ENCODE results near the gene NFAT5.

The NFAT5 gene

DNA sequence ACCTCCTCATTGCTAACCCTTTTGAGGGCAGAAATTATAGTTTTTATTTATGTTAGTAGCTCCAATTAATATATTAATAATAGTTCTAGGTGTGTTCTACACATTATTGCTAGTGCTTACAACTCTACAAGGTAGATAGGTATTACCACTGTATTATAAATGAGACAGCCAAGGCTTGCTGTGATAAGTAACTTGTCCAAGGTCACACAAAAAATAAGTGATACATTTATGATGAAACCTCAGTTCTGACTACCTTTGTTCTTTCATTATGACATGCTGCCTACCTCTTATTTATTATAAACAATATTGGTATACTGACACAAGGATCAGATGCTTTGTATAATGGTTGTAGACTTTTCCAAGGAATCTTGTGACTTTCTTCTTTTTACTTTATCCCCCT is 41.2 kb downstream of the NFAT5 start:
- H3K4me3 ChIP-seq (replicated peaks; ENCODE audit: low read depth, low read length): no peak overlapping the region
- no peak for DNase-seq (ENCODE audit: extremely low read depth, low read depth)
- no peak for TF ChIP-seq CTCF (IDR thresholded peaks at IDR 0.05; ENCODE audit: low read depth, low read length, missing control alignments)

GRCh38 chr16:69607674-69608073 is 41.9 kb downstream of the NFAT5 start:
- H3K4me3 ChIP-seq (replicated peaks; ENCODE audit: low read depth, low read length): no peak overlapping the region
- DNase-seq (ENCODE audit: extremely low read depth, low read depth): no peak
- no peak for TF ChIP-seq CTCF (IDR thresholded peaks at IDR 0.05; ENCODE audit: low read depth, low read length, missing control alignments)

DNA sequence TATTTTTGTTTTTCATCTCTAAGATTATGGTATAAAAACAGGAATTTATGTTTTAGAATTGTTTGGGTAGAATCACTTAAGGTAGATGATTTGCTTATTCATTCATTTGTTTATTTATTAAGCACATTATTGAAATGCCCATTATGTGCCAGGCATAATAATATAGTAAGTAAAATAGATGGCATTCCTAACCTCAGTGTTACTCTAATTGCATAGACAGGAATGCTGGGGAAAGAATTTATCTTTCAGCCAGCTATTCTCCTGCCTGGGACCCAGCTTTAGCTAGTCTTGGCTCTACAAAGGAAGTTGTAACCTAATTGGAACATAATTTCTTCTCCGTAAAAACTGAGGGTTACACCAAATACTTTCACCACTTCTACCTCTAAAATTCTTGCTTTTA is 44.6 kb downstream of the NFAT5 start:
- TF ChIP-seq CTCF (IDR thresholded peaks at IDR 0.05; ENCODE audit: low read depth, low read length, missing control alignments): no peak
- no peak overlapping the region for H3K4me3 ChIP-seq (replicated peaks; ENCODE audit: low read depth, low read length)
- no peak for DNase-seq (ENCODE audit: extremely low read depth, low read depth)

GRCh38 chr16:69611103-69611640 is 45.4 kb downstream of the NFAT5 start:
- TF ChIP-seq CTCF (IDR thresholded peaks at IDR 0.05; ENCODE audit: low read depth, low read length, missing control alignments): no peak
- H3K4me3 ChIP-seq (replicated peaks; ENCODE audit: low read depth, low read length): no peak overlapping the region
- no peak for DNase-seq (ENCODE audit: extremely low read depth, low read depth)

DNA sequence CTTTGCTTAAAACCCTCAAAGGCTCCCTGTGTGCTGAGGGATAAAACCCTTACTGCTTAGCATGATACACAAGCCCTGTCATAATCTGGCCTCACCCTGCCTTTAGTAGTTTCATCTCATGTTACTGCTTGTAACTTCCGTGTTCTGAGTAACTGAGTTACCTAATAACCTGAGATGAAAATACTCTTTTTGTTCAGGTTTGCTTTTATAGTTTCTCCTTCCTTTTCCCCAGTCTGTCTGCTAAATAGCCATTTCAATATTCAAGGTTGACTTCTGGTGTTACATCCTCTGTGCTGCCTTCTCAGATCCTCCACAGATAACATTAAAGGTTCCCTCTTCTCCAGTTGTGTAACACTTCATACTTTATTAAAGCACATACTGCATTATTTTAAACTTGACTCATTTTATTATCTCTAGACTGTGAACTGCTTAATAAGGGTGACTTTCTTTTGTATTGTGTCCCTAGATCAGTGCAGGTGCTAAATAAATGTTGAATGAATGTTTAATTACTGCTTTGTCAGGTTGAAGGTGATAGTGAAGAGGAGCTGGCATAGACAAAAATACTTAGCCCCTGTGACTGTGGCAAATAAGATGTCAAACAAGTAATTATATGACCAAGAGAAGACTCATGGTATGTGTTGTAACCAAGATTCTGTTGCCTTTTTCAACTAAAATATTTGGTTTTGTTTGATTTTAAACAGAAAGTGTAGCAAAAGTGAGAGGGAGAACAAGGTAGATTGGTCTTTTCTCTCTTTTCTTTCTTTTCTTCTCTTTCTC is 47.8 kb downstream of the NFAT5 start:
- TF ChIP-seq CTCF (IDR thresholded peaks at IDR 0.05; ENCODE audit: low read depth, low read length, missing control alignments): no peak
- no peak overlapping the region for H3K4me3 ChIP-seq (replicated peaks; ENCODE audit: low read depth, low read length)
- DNase-seq (ENCODE audit: extremely low read depth, low read depth): no peak

- TF ChIP-seq CTCF (IDR thresholded peaks at IDR 0.05; ENCODE audit: low read depth, low read length, missing control alignments): no peak
- no peak overlapping the region for H3K4me3 ChIP-seq (replicated peaks; ENCODE audit: low read depth, low read length)
- DNase-seq (ENCODE audit: extremely low read depth, low read depth): no peak
Measured at GRCh38 chr16:69615528-69615927, 49.8 kb downstream of the NFAT5 start.
